HepG2 (cell line): ENCODE results near the gene TMOD3. TPM values are rescaled to one million over a fixed set of nuclear protein-coding genes. Genes with fewer than 3 reads are reported as not detected.

Source experiments
- FLYWCH1 ChIP-seq: sonication (generic); formaldehyde crosslinking; IDR thresholded peaks from 2 replicates; pipeline ENCODE4 v1.8.1; 2023; ENCODE audit warnings: mild to moderate bottlenecking, missing genetic modification reagents
- FOXP1 ChIP-seq, 2 experiments: fragments of 450-650 bp in 1 of 2; IDR thresholded peaks; 2 replicates each; pipeline ENCODE4 v1.6.1; 2017 to 2018; ENCODE audit warnings: antibody characterized with exemption in 1 of 2
- NCOA5 ChIP-seq: sonication (generic); formaldehyde crosslinking; IDR thresholded peaks from 2 replicates; pipeline ENCODE4 v1.4.0; 2020; ENCODE audit warnings: missing genetic modification reagents
- RERE ChIP-seq: IDR thresholded peaks from 2 replicates; pipeline ENCODE4 v1.6.1; 2016; ENCODE audit warnings: low read depth, missing genetic modification reagents, missing compliant biosample characterization
- SAP130 ChIP-seq: IDR thresholded peaks from 2 replicates; pipeline ENCODE4 v1.6.1; 2016; ENCODE audit warnings: low read depth
- SIX4 ChIP-seq: sonication (generic); formaldehyde crosslinking; IDR thresholded peaks from 2 replicates; pipeline ENCODE4 v1.4.0; 2020; ENCODE audit warnings: missing genetic modification reagents
- SP4 ChIP-seq: sonication (generic); formaldehyde crosslinking; IDR thresholded peaks from 2 replicates; pipeline ENCODE4 v1.8.1; 2023; ENCODE audit warnings: mild to moderate bottlenecking, missing genetic modification reagents
- ZNF816 ChIP-seq: sonication (generic); formaldehyde crosslinking; IDR thresholded peaks from 2 replicates; pipeline ENCODE4 v1.8.0; 2022; ENCODE audit warnings: missing genetic modification reagents, mild to moderate bottlenecking, borderline replicate concordance
- polyA plus RNA-seq, 8 experiments: library from polyadenylated mRNA; depleted of rRNA in 3 of 8; stranded (reverse) in 7 of 8; unstranded in 1 of 8; fragments of >200 nt; fragmentation: Illumina TruSeq in 4 of 8; extraction: Trizol in 4 of 8; gene quantifications; 2 replicates each; pipeline versions ENCODE4 v1.2.1 to v1.2.3, GENCODE V29; 2011 to 2016; ENCODE audit warnings: low read depth in 4 of 8, missing spikeins in 1 of 8, mixed read lengths in 1 of 8; ENCODE audit not compliant: insufficient read depth in 1 of 8
- total RNA-seq, 5 experiments: library from RNA; depleted of rRNA; stranded (reverse); fragments of >200 nt; fragmentation: Illumina TruSeq; extraction: Trizol; gene quantifications; 2 replicates each; pipeline ENCODE4 v1.2.3, GENCODE V29; 2016; ENCODE audit warnings: low read depth in 1 of 5
- TF ChIP-seq, protein P1 (sequence below): sonication (generic); formaldehyde crosslinking; IDR thresholded peaks from 2 replicates; pipeline ENCODE4 v1.4.0; 2020; ENCODE audit warnings: mild to moderate bottlenecking, missing genetic modification reagents

TMOD3 gene
- total and polyA plus RNA-seq, 2 of the 13 experiments (the other 11 are each of a cell fraction or from before 2014, with no cell fraction given), result 5.1 to 23.2 TPM

GRCh38 chr15:51866751-51867150, 37.3 kb downstream of the TMOD3 start (continued):
- TF ChIP-seq, protein P1, sequence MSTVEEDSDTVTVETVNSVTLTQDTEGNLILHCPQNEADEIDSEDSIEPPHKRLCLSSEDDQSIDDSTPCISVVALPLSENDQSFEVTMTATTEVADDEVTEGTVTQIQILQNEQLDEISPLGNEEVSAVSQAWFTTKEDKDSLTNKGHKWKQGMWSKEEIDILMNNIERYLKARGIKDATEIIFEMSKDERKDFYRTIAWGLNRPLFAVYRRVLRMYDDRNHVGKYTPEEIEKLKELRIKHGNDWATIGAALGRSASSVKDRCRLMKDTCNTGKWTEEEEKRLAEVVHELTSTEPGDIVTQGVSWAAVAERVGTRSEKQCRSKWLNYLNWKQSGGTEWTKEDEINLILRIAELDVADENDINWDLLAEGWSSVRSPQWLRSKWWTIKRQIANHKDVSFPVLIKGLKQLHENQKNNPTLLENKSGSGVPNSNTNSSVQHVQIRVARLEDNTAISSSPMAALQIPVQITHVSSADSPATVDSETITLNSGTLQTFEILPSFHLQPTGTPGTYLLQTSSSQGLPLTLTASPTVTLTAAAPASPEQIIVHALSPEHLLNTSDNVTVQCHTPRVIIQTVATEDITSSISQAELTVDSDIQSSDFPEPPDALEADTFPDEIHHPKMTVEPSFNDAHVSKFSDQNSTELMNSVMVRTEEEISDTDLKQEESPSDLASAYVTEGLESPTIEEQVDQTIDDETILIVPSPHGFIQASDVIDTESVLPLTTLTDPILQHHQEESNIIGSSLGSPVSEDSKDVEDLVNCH, result no peak
- TF ChIP-seq SP4 (CRISPR knock-in tag), result no peak
- TF ChIP-seq SAP130 (CRISPR knock-in tag), result no peak
- no peak for TF ChIP-seq SIX4 (CRISPR knock-in tag)
- TF ChIP-seq RERE (CRISPR knock-in tag), result no peak
- no peak for TF ChIP-seq FOXP1 (IDR thresholded peaks at IDR 0.05)
- TF ChIP-seq FOXP1 (CRISPR knock-in tag; IDR thresholded peaks at IDR 0.05), result no peak
- TF ChIP-seq NCOA5 (CRISPR knock-in tag), result no peak
- no peak for TF ChIP-seq FLYWCH1 (CRISPR knock-in tag)
- TF ChIP-seq ZNF816 (CRISPR knock-in tag), result no peak
